T-helper 1 cell (primary cell): ENCODE data around the gene LRRC4C.

ENCODE experiments used
- DNase-seq, 5 donors: peaks; one replicate each; pipeline ENCODE4 v3.0.0-alpha.2; 2012 to 2020

LRRC4C gene

GRCh38 chr11:40421208-40421981 is 1038.1 kb downstream of the LRRC4C start:
- no peak for DNase-seq

GRCh38 chr11:40417627-40418026 is 1041.8 kb downstream of the LRRC4C start:
- no peak for DNase-seq

- no peak for DNase-seq
Observed at GRCh38 chr11:40407355-40407754, 1052.1 kb downstream of the LRRC4C start.

- DNase-seq, result no peak
Observed at GRCh38 chr11:40405614-40406013, 1053.8 kb downstream of the LRRC4C start.

GRCh38 chr11:40403321-40403720 is 1056.1 kb downstream of the LRRC4C start:
- no peak for DNase-seq

GRCh38 chr11:40401132-40401853 is 1058.2 kb downstream of the LRRC4C start:
- DNase-seq, result no peak

- no peak for DNase-seq
Observed at GRCh38 chr11:40397141-40397540, 1062.3 kb downstream of the LRRC4C start.

- DNase-seq, result no peak
Observed at GRCh38 chr11:40393511-40393910, 1065.9 kb downstream of the LRRC4C start.

GRCh38 chr11:40391679-40392078 is 1067.8 kb downstream of the LRRC4C start:
- DNase-seq, result no peak

GRCh38 chr11:40388097-40388818 is 1071.2 kb downstream of the LRRC4C start:
- no peak for DNase-seq

GRCh38 chr11:40387240-40387980 is 1072.0 kb downstream of the LRRC4C start:
- DNase-seq, result no peak

GRCh38 chr11:40384991-40385390 is 1074.5 kb downstream of the LRRC4C start:
- no peak for DNase-seq

- no peak for DNase-seq
Observed at GRCh38 chr11:40381481-40381880, 1078.0 kb downstream of the LRRC4C start.

GRCh38 chr11:40380835-40381234 is 1078.6 kb downstream of the LRRC4C start:
- DNase-seq, result no peak

- no peak for DNase-seq
Observed at GRCh38 chr11:40376331-40376730, 1083.1 kb downstream of the LRRC4C start.

- no peak for DNase-seq
Observed at GRCh38 chr11:40370821-40371616, 1088.4 kb downstream of the LRRC4C start.

- DNase-seq, result no peak
Observed at GRCh38 chr11:40360206-40360798, 1099.2 kb downstream of the LRRC4C start.

GRCh38 chr11:40354121-40354520 is 1105.3 kb downstream of the LRRC4C start:
- no peak for DNase-seq

GRCh38 chr11:40340911-40341310 is 1118.5 kb downstream of the LRRC4C start:
- DNase-seq, result no peak

GRCh38 chr11:40338739-40339138 is 1120.7 kb downstream of the LRRC4C start:
- DNase-seq, result peak in 1 of 5 donors; percentile 4

GRCh38 chr11:40338062-40338461 is 1121.4 kb downstream of the LRRC4C start:
- no peak for DNase-seq

GRCh38 chr11:40337118-40337517 is 1122.3 kb downstream of the LRRC4C start:
- DNase-seq, result no peak
